Mammary epithelial cell (primary cell): ENCODE measurements around the gene SORCS2.

ENCODE experiments used
- EZH2 ChIP-seq: IDR thresholded peaks from 2 replicates; pipeline ENCODE4 v1.6.1; 2012; ENCODE audit warnings: low read length, inconsistent platforms, borderline replicate concordance
- TF ChIP-seq, protein P1 (sequence below), 2 donors: IDR thresholded peaks in 1 of 2; conservative IDR thresholded peaks in 1 of 2; 2 replicates each; pipeline ENCODE4 v1.5.1; 2011 to 2012; ENCODE audit warnings: inconsistent platforms in 2 of 2, low read length in 2 of 2, mild to moderate bottlenecking in 2 of 2, control low read depth in 1 of 2, low read depth in 1 of 2; ENCODE audit not compliant: insufficient read depth in 1 of 2; ENCODE audit errors: extremely low read depth in 1 of 2

DNA sequence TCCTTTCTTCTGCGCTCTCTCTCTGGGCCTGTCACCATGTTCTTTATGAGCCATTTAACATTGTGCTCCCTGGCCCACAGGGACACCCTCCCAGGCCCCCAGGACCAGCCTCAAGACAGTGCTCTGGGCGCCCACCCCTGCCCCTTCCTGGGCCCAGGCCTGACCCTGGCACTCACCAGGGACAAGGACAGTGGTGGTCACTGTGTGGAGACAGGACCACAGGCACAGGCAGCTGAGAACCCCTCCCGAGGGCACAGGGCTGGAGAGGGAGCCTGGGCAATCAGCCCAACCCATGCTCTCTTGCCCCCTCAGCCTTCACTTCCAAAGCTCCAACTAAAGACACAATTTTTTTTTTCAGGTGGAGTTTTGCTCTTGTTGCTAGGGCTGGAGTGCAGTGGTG, 460.6 kb downstream of the SORCS2 start:
- TF ChIP-seq, protein P1, sequence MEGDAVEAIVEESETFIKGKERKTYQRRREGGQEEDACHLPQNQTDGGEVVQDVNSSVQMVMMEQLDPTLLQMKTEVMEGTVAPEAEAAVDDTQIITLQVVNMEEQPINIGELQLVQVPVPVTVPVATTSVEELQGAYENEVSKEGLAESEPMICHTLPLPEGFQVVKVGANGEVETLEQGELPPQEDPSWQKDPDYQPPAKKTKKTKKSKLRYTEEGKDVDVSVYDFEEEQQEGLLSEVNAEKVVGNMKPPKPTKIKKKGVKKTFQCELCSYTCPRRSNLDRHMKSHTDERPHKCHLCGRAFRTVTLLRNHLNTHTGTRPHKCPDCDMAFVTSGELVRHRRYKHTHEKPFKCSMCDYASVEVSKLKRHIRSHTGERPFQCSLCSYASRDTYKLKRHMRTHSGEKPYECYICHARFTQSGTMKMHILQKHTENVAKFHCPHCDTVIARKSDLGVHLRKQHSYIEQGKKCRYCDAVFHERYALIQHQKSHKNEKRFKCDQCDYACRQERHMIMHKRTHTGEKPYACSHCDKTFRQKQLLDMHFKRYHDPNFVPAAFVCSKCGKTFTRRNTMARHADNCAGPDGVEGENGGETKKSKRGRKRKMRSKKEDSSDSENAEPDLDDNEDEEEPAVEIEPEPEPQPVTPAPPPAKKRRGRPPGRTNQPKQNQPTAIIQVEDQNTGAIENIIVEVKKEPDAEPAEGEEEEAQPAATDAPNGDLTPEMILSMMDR (conservative IDR thresholded peaks at IDR 0.05 in 1 of 2, IDR thresholded peaks at IDR 0.05 in 1 of 2; ENCODE audit: extremely low read depth in 1 of 2, insufficient read depth in 1 of 2, low read depth in 1 of 2, low read length in 2 of 2), result no peak
- TF ChIP-seq EZH2, result no peak
